Measurements from ENCODE around the gene CAPN11. TPM values are rescaled to one million over a fixed set of nuclear protein-coding genes. Genes with fewer than 3 reads are reported as not detected.
A peak's percentile ranks its signal among the peaks of the same experiment; 100 is the strongest.

CAPN11 gene
- total RNA-seq, 6 experiments from 2014 or later, result 0.22 to 0.31 TPM; not detected in 4

DNA sequence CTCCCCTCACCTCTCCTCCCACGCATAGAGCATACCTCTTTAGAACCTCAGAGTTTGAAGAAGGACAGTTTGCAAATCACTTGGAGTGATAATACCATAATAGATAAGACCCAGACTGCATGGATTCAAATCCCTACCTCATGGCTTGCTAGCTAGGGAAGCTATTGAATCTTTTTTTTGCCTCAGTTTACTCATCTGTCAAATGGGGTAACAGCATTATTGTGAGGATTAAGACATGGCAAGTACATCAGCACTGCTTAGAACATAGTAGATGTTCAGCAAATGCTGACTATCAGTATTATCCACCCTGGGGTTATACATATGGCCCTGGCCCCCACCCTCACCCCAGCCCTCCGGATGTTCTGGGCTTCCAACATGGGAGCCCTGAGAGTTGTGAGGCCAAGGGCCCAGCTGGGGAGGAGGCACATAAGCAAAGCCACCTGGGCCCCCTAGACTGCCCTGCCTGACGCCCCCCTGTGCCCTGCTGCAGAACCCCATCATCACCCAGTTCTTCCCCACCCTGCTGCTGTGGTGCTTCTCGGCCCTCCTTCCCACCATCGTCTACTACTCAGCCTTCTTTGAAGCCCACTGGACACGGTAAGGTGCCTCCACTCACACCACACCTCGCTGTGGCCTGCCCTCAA, 9.1 kb upstream of the CAPN11 start:
- Histone ChIP-seq H3K27ac (no peak overlapping the region), H3K27me3 (no peaks in the 10 kb centered on the region), H3K4me3 (no peak overlapping the region), H3K36me3 (peaks cover 0 to 44% (median 17%) of the 10 kb centered on the region in 4 donors), H3K4me1 (peaks cover 0 to 5% (median 0%) of the 10 kb centered on the region in 4 donors), H3K9me3 (no peaks in the 10 kb centered on the region)
- TF ChIP-seq, protein P1, sequence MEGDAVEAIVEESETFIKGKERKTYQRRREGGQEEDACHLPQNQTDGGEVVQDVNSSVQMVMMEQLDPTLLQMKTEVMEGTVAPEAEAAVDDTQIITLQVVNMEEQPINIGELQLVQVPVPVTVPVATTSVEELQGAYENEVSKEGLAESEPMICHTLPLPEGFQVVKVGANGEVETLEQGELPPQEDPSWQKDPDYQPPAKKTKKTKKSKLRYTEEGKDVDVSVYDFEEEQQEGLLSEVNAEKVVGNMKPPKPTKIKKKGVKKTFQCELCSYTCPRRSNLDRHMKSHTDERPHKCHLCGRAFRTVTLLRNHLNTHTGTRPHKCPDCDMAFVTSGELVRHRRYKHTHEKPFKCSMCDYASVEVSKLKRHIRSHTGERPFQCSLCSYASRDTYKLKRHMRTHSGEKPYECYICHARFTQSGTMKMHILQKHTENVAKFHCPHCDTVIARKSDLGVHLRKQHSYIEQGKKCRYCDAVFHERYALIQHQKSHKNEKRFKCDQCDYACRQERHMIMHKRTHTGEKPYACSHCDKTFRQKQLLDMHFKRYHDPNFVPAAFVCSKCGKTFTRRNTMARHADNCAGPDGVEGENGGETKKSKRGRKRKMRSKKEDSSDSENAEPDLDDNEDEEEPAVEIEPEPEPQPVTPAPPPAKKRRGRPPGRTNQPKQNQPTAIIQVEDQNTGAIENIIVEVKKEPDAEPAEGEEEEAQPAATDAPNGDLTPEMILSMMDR (IDR thresholded peaks at IDR 0.05), result no peak
- no peak for TF ChIP-seq POLR2A (IDR thresholded peaks at IDR 0.05)
- intact Hi-C loops (cut with DNase I), result loop anchor here (5.0 to 10.0 kb wide), 2 partner anchors 45 to 47 kb away; no protein-coding TSS in a partner anchor
- ATAC-seq (no peak), DNase-seq (no peak)
- whole genome bisulfite sequencing (ENCODE audit: insufficient coverage, low coverage, low lambda C conversion rate, missing lambda C conversion rate), result 70% methylated on average over 3 of the region's 7 CpGs

DNA sequence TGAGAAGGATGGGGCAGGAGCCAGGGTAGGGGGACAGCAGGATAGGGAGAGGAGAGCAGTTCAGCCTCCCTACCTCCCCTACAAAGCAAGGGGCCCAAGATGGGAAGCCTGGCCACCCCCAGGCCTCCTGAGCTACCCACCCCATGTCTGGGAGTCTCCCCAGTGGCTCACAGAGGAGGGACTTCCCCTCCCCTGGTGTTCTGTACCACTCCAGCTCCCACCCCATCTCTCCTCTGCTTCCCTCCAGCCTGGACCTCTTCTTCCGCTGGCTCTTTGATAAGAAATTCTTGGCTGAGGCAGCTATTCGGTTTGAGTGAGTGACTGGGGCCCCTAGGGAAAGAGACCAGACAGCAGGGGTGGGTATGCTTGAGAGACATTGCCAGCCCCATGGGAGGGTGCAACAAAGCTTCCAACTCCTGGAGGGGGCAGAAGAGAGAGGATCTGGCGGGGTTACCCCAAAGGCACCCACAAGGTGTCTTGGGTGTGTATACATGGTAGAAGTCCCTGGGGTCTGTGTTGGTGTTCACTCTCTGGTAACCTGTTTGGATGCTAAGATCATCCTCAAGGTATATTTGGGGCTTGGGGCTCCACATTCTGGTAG, 8.2 kb upstream of the CAPN11 start:
- H3K9me3 ChIP-seq, result no peaks in the 10 kb centered on the region
- peaks cover 0 to 40% (median 17%) of the 10 kb centered on the region in 4 donors for H3K36me3 ChIP-seq
- no peaks in the 10 kb centered on the region for H3K27me3 ChIP-seq
- H3K4me1 ChIP-seq, result no peaks in the 10 kb centered on the region
- ATAC-seq (no peak), DNase-seq (no peak)
- intact Hi-C loops (cut with DNase I), result loop anchor here (5.0 to 10.0 kb wide), 2 partner anchors 46 to 48 kb away; no protein-coding TSS in a partner anchor
- WGBS (ENCODE audit: insufficient coverage, low coverage, low lambda C conversion rate, missing lambda C conversion rate), result 88% methylated on average over 2 of the region's 3 CpGs
- no peak overlapping the region for H3K27ac ChIP-seq
- no peak overlapping the region for H3K4me3 ChIP-seq
- TF ChIP-seq, protein P1 (IDR thresholded peaks at IDR 0.05), result no peak
- TF ChIP-seq POLR2A (IDR thresholded peaks at IDR 0.05), result no peak

DNA sequence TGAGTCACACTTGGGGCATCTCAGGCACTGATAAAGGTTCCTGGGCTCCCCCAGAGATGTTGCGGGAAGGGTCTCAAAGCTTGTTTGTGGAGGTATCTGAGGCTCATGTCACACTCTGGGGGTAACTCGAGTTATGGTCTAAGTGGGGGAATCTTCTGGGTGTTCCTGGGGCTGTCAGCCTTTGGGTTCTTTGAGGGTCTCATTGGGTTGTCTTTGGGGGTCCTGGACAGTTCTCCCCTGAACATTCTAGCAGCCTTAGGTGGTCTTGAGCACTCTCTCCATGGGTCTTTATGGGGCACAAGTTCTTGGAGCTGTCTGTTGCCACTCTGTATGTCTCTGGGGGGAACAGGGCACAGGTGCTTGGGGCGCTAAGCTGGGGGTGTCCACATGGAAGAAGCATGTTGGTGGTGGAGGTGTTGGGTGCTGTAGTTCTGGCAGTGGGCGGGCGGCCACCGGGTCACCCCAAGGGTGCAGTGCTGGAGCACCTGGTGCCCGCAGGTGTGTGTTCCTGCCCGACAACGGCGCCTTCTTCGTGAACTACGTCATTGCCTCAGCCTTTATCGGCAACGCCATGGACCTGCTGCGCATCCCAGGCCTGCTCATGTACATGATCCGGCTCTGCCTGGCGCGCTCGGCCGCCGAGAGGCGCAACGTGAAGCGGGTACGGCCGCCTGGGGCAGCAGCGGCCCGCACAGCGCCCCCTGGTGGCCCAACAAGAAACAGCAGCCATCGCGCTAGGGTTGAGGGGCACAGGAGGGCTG, 7.1 kb upstream of the CAPN11 start:
- peak; percentile 76 to 81 (median 81) for DNase-seq
- H3K4me1 ChIP-seq, result peaks cover 0 to 8% (median 0%) of the 10 kb centered on the region in 4 donors

DNA sequence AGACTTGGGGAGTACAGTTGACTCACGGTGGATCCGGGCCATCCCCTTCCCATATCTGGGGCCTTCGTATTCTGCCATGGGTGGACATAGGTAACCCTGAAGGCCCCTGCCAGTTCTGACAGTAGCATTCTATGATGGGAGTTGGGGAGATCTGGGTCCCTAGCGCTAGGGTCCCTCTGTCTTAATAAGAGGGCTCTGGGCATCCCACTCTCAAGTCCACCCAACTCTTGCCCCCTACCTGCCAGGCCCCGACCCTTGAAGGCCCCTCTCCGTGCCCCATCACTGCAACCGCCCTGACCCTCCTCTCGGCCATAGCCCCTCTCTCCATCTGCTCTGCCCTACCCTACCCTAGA, 6.5 kb upstream of the CAPN11 start:
- H3K27ac ChIP-seq, result no peak overlapping the region
- DNase-seq, result no peak
- intact Hi-C loops (cut with DNase I), result loop anchor here (5.0 to 10.0 kb wide), 2 partner anchors 47 to 50 kb away; no protein-coding TSS in a partner anchor
- no peak for ATAC-seq
- peaks cover 0 to 12% (median 0%) of the 10 kb centered on the region in 4 donors for H3K4me1 ChIP-seq
- peaks cover 0 to 29% (median 15%) of the 10 kb centered on the region in 4 donors for H3K36me3 ChIP-seq
- H3K4me3 ChIP-seq, result no peak overlapping the region
- no peaks in the 10 kb centered on the region for H3K9me3 ChIP-seq
- TF ChIP-seq, protein P1 (IDR thresholded peaks at IDR 0.05), result peak in 1 of 4 donors; percentile 12
- TF ChIP-seq POLR2A (IDR thresholded peaks at IDR 0.05), result no peak
- no peaks in the 10 kb centered on the region for H3K27me3 ChIP-seq
- WGBS (ENCODE audit: insufficient coverage, low coverage, low lambda C conversion rate, missing lambda C conversion rate), result 89% methylated on average over 3 of the region's 8 CpGs

More for the DNA sequence above, 7.1 kb upstream of the CAPN11 start:
- peaks cover 0 to 34% (median 17%) of the 10 kb centered on the region in 4 donors for H3K36me3 ChIP-seq
- no peak overlapping the region for H3K4me3 ChIP-seq
- no peaks in the 10 kb centered on the region for H3K9me3 ChIP-seq
- intact Hi-C loops (cut with DNase I), result loop anchor here (5.0 to 10.0 kb wide), 2 partner anchors 47 to 49 kb away; no protein-coding TSS in a partner anchor
- WGBS (ENCODE audit: insufficient coverage, low coverage, low lambda C conversion rate, missing lambda C conversion rate), result 92% methylated on average over 2 of the region's 31 CpGs
- no peak overlapping the region for H3K27ac ChIP-seq
- TF ChIP-seq, protein P1 (IDR thresholded peaks at IDR 0.05), result peak; percentile 97 to 99 (median 98)
- no peak for TF ChIP-seq POLR2A (IDR thresholded peaks at IDR 0.05)
- peak; percentile 73 to 88 (median 82) for ATAC-seq
- no peaks in the 10 kb centered on the region for H3K27me3 ChIP-seq
